RCC 7860 (cell line): Measurements from ENCODE around the gene HIPK1.

Source experiments
- DNase-seq: peaks from one replicate; pipeline ENCODE4 v3.0.0-alpha.2; 2015; ENCODE audit warnings: low spot score
- FAIRE-seq: peaks from 2 replicates; lab custom pipeline; 2012; peaks lifted over from hg19 to GRCh38; lab: Jason Lieb, UNC

Gene HIPK1

GRCh38 chr1:113913312-113913668, 15.8 kb upstream of the HIPK1 start:
- DNase-seq (no peak), FAIRE-seq (no peak)

- no peak for DNase-seq
- no peak for FAIRE-seq
Observed at GRCh38 chr1:113913887-113914664, 15.0 kb upstream of the HIPK1 start.

GRCh38 chr1:113916974-113917373, 12.2 kb upstream of the HIPK1 start:
- FAIRE-seq, result no peak

GRCh38 chr1:113917400-113918082, 11.6 kb upstream of the HIPK1 start:
- DNase-seq, result peak; percentile 14
- no peak for FAIRE-seq

More at GRCh38 chr1:113916974-113917373, 12.2 kb upstream of the HIPK1 start:
- DNase-seq, result no peak

GRCh38 chr1:113918243-113918642, 10.9 kb upstream of the HIPK1 start:
- DNase-seq (no peak), FAIRE-seq (no peak)

- no peak for FAIRE-seq
Observed at GRCh38 chr1:113922957-113923356, 6.2 kb upstream of the HIPK1 start.

GRCh38 chr1:113924473-113924872, 4.7 kb upstream of the HIPK1 start:
- FAIRE-seq (no peak), DNase-seq (no peak)

More at GRCh38 chr1:113922957-113923356, 6.2 kb upstream of the HIPK1 start:
- no peak for DNase-seq

- no peak for DNase-seq
- FAIRE-seq, result no peak
Observed at GRCh38 chr1:113928187-113928930, 765 bp upstream of the HIPK1 start.

GRCh38 chr1:113929750-113930498, 800 bp downstream of the HIPK1 start:
- DNase-seq (peak; percentile 25), FAIRE-seq (no peak)

GRCh38 chr1:113930499-113931161, 1.5 kb downstream of the HIPK1 start:
- FAIRE-seq (no peak), DNase-seq (peak; percentile 85)

- DNase-seq, result no peak
- FAIRE-seq, result no peak
Observed at GRCh38 chr1:113931451-113931851, 2.3 kb downstream of the HIPK1 start.

GRCh38 chr1:113934006-113934405, 4.9 kb downstream of the HIPK1 start:
- FAIRE-seq (no peak), DNase-seq (no peak)

GRCh38 chr1:113934511-113935055, 5.5 kb downstream of the HIPK1 start:
- DNase-seq, result no peak
- FAIRE-seq, result no peak

GRCh38 chr1:113935176-113935575, 6.1 kb downstream of the HIPK1 start:
- no peak for FAIRE-seq
- DNase-seq, result no peak

- FAIRE-seq (no peak), DNase-seq (no peak)
Observed at GRCh38 chr1:113935970-113936369, 6.8 kb downstream of the HIPK1 start.

GRCh38 chr1:113937146-113937545, 8.0 kb downstream of the HIPK1 start:
- DNase-seq (no peak), FAIRE-seq (no peak)

- DNase-seq, result no peak
- no peak for FAIRE-seq
Observed at GRCh38 chr1:113938192-113938591, 9.1 kb downstream of the HIPK1 start.

GRCh38 chr1:113940365-113941244, 11.5 kb downstream of the HIPK1 start:
- FAIRE-seq, result no peak

GRCh38 chr1:113941245-113941559, 12.1 kb downstream of the HIPK1 start:
- DNase-seq (no peak), FAIRE-seq (no peak)

More at GRCh38 chr1:113940365-113941244, 11.5 kb downstream of the HIPK1 start:
- no peak for DNase-seq
